Measurements from ENCODE around the gene RYR1.
"Not testable (repeated sequence)": the region's sequence is repeated elsewhere in the genome, so short reads cannot be mapped to it uniquely, and the experiment has no call there.

Gene RYR1

DNA sequence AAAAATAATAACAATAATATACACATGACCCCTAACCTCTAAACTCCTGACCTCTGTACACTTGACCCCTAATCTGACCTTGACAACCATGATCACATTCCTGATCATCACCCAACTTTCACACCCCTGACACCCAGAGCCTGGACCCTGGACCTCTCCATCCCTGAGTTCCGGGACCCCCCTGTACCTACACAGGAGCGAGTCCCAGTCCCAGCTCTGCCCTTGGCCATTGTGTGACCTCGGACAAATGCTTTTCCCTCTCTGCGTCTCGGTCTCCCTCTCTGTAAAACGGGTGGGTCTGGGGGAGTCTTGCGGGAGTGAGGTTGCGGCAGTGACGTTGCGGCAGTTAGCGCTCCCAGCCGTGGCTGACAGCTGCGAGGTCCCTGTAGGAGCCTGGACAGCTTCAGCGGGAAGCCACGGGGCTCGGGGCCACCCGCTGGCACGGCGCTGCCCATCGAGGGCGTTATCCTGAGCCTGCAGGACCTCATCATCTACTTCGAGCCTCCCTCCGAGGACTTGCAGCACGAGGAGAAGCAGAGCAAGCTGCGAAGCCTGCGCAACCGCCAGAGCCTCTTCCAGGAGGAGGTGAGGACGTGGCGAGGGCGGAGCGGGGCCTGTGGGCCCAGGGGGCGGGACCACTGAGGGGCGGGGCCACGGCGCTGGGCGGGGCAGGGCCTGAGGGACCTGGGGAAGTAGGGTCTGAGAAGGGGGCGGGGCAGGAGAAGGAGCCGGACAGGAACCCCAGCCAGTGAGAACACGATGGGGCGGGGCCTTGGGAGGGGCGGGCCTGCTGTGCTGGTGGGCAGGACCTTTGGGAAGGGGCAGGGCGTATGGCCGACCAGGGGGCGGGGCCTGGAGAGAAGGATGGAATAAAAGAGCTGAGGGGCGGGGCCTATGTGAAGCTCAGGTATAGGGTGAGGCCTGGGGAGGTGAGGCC is 19.2 kb downstream of the RYR1 start:
- peak in 2 of 10 donors; percentile 72 to 76 for DNase-seq
- intact Hi-C loops (cut with DNase I) = no loop called here

DNA sequence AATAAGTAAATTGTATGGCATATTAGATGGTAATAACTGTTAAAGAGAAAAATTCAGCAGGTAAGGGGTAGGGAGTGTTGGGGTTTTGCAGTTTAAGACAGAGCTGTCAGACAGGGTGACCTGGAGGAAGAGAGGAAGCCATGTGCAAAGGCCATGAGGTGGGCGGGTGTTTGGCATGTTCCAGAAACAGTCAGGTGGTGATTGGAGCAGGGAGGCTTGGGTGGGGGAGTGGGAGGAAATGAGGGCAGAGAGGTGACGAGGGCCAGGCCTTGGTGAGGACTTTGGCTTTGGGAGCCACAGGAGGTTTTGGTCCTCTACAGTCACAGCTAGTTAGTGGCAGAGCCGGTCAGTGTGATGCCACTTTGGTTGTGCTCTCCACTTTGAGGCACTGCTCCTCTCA is 20.1 kb downstream of the RYR1 start:
- intact Hi-C loops (cut with DNase I) = no loop called here
- DNase-seq = no peak

GRCh38 chr19:38455031-38455430 is 21.5 kb downstream of the RYR1 start:
- no peak for DNase-seq
- intact Hi-C loops (cut with DNase I) = no loop called here

DNA sequence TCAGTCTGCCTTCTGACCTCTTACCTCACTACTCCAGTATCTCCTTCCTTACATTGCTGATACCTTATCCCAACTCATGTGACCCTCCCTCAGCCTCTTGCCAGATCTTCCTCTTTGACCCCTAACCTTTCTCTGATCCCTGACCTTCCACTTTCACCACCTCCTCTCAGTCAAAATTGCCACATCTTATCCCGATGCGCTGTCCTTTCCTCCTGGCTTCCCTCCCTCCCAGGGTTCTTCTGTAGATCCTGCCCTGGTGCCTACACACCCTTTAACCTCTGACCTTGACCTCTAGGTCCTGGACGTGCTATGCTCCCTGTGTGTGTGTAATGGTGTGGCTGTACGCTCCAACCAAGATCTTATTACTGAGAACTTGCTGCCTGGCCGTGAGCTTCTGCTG is 23.7 kb downstream of the RYR1 start:
- intact Hi-C loops (cut with DNase I) = no loop called here

DNA sequence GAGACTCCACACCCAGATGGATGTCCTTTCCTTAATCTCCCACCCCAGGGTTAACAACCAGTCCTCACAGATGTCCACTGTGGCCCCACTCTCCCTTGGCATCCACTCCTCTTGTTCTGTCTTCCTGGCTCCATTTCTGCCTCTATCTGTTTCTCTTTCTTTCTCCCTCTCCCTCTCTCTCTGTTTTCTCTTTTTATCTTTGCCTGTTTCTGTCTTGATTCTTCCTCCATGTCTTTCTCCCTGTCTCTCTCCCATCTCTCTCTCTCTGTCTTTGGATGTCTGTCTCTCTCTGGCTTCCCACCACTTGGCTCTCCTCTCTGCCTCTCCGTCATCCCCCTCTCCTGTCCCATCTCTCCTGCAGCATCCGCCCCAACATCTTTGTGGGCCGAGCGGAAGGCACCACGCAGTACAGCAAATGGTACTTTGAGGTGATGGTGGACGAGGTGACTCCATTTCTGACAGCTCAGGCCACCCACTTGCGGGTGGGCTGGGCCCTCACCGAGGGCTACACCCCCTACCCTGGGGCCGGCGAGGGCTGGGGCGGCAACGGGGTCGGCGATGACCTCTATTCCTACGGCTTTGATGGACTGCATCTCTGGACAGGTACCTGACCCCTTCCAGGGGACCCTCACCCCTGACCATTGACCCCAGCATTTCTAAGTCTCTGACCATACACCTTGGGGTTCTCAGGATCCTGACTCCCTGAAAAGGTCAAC is 24.4 kb downstream of the RYR1 start:
- intact Hi-C loops (cut with DNase I) = no loop called here
- peak in 1 of 10 donors; percentile 55 for DNase-seq

More for the DNA sequence above, 23.7 kb downstream of the RYR1 start:
- no peak for DNase-seq

GRCh38 chr19:38458991-38459390 is 25.5 kb downstream of the RYR1 start:
- intact Hi-C loops (cut with DNase I) = no loop called here
- DNase-seq = peak in 1 of 10 donors; percentile 57

GRCh38 chr19:38463365-38463764 is 29.9 kb downstream of the RYR1 start:
- peak in 1 of 10 donors; percentile 72 for DNase-seq
- intact Hi-C loops (cut with DNase I) = no loop called here

- peak in 1 of 10 donors; percentile 52 for DNase-seq
- intact Hi-C loops (cut with DNase I) = no loop called here
Measured at GRCh38 chr19:38464421-38465082, 31.1 kb downstream of the RYR1 start.

- peak in 1 of 10 donors; percentile 77 for DNase-seq
- intact Hi-C loops (cut with DNase I) = no loop called here
Measured at GRCh38 chr19:38466050-38466449, 32.6 kb downstream of the RYR1 start.

DNA sequence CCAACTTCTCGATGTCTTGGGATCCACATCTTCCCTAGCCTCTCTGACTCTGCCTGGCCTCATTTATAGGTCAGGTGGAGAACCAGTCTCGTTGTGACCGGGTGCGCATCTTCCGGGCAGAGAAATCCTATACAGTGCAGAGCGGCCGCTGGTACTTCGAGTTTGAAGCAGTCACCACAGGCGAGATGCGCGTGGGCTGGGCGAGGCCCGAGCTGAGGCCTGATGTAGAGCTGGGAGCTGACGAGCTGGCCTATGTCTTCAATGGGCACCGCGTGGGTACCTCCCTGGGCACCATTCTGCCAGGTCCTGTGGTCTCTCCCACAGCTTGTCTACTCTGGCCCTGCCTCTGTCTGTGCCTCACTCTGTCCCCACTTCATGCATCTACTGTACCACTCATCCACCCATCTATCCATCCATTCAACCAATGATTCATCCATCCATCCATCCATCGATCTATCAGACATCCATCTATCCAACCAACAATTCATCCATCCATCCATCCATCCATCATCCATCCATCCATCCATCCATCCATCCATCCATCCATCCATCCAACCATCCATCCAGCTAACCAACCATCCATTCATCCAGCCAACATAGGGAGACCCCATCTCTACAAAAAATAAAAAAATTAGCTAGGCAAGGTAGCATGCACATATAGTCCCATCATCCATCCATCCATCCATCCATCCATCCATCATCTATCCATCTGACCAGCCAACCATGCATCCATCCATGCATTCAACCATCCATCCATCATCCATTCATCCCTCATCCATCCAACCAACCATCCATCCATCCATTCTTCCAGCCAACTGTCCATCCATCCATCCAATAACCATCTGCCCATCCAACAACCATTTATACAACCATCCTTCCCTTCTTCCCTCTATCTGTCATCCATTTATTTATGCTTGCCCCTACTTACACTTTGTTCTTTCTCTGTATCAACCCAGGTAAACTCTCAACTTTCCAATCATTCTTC is 34.3 kb downstream of the RYR1 start:
- no peak for DNase-seq
- intact Hi-C loops (cut with DNase I) = no loop called here

DNA sequence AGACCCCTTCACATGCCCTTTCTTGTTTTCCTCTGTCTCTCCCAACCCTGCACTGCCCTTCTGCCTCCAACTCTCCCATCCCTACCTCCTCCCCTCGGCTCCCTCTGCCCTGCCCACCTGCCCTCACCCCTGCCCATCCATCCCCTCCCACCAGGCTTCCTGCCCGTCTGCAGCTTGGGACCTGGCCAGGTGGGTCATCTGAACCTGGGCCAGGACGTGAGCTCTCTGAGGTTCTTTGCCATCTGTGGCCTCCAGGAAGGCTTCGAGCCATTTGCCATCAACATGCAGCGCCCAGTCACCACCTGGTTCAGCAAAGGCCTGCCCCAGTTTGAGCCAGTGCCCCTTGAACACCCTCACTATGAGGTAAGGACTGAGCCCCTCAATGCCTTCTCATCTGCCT is 35.7 kb downstream of the RYR1 start:
- intact Hi-C loops (cut with DNase I) = no loop called here
- DNase-seq = peak in 1 of 10 donors; percentile 32

- intact Hi-C loops (cut with DNase I) = no loop called here
- peak in 1 of 10 donors; percentile 43 for DNase-seq
Measured at GRCh38 chr19:38470788-38471480, 37.4 kb downstream of the RYR1 start.

- not testable (repeated sequence) for DNase-seq
Measured at GRCh38 chr19:38472725-38473124, 39.2 kb downstream of the RYR1 start.

GRCh38 chr19:38473201-38473600 is 39.7 kb downstream of the RYR1 start:
- DNase-seq = peak in 1 of 10 donors; percentile 74
- intact Hi-C loops (cut with DNase I) = no loop called here

More at GRCh38 chr19:38472725-38473124, 39.2 kb downstream of the RYR1 start:
- intact Hi-C loops (cut with DNase I) = not testable (repeated sequence)

DNA sequence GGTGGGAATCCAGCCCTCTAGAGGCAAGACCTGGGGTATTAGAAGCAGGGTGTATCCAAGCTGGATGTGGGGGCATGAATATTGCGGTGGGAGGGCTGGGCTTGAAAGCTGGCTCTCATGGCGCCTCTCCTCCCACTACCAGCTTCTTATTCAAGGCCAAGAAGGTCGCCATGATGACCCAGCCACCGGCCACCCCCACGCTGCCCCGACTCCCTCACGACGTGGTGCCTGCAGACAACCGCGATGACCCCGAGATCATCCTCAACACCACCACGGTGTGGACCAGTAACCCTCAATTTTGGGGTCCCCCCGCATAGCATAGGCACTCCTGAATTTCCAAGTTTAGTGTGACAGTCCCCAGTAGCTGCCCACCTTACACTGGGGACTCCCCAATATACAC is 41.7 kb downstream of the RYR1 start:
- peak in 2 of 10 donors; percentile 35 to 53 for DNase-seq
- intact Hi-C loops (cut with DNase I) = no loop called here

DNA sequence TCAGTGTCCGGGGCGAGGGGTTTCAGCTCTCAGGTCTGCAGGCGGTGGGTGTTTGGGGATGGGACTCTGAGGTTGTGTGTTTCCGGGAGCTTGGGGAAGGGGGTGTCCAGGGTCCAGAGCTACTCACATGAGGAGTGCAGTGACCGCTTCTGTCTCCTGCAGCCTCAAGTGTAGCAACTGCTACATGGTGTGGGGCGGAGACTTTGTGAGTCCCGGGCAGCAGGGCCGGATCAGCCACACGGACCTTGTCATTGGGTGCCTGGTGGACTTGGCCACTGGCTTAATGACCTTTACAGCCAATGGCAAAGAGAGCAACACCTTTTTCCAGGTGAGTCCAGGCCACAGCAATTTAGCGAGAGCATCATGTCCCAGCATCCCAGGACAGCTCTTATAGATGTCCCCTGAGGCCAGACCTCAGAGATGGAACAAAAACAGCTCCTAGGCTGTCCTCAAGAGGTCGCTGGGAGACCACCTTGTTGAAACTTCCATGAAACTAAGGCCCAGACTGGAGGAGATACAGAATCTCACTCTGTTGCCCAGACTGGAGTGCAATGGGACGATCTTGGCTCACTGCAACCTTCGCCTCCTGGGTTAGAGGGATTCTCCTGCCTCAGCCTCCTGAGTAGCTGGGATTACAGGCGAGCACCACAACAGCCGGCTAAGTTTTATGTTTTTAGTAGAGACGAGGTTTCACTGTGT is 44.9 kb downstream of the RYR1 start:
- intact Hi-C loops (cut with DNase I) = no loop called here
- DNase-seq = peak in 1 of 10 donors; percentile 17

DNA sequence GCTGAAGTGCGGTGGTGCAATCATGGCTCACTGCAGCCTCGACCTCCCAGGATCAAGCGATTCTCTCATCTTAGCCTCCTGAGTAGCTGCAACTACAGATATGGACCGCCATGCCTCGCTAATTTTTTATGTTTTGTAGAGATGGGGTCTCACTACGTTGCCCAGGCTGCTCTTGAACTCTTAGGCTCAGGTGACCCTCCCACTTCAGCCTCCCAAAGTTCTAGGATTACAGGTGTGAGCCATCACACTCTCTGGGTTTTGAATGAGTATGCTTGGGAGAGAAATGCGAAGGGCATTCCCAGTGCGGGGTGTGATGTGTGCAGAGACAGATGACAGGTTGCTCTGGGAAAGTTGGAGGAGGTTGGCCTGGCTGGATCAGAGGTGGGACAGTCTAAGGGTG is 49.0 kb downstream of the RYR1 start:
- intact Hi-C loops (cut with DNase I) = no loop called here
- DNase-seq = peak in 1 of 10 donors; percentile 20

- peak in 2 of 10 donors; percentile 42 to 85 for DNase-seq
- intact Hi-C loops (cut with DNase I) = no loop called here
Measured at GRCh38 chr19:38483016-38483630, 49.6 kb downstream of the RYR1 start.

All from posterior cingulate gyrus (tissue), 11 donors.